ENCODE results near the gene TRAPPC6A.

Gene TRAPPC6A

DNA sequence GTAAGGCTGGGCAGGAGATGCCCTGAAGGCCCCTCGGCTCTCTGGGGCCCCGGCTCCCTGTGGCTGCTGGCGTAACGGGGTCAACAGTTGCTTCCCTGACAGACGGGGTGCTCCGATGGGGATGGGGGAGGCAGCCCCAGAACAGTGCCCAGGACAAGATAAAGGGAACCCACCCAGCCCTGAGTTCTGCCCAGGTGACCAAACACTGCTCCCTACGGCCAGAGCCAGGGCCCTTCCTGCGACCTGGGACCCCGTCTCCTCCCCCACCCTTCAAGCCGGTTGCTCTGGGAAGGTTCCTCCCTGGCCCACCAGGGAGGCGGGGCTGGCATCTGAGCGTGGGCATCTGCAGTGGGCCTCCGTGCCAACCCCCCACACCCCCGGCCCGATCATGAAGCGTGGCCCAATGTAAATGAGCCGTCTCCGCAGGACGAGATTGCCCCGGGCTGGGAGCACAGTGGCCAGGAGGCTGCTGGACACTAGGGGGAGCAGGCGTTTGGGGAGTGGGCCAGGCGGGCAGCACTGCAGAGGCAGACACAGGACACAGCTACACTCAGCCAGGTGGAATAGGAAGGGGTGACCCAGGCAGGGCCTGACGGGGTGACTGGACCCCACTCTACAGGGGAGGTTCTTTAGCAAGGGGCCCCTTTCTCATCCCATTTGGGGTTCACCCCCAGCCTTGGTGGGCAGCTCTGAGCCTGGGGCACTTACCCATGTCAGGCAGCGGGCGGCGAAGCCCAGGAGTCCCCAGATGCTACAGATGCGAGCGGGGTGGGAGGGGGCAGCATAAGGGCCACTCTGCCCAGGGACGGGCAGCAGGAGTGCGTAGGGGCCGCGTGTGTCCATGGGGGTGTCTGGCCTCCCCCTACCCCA, 16.1 kb downstream of the TRAPPC6A start:
- no peak for DNase-seq

DNA sequence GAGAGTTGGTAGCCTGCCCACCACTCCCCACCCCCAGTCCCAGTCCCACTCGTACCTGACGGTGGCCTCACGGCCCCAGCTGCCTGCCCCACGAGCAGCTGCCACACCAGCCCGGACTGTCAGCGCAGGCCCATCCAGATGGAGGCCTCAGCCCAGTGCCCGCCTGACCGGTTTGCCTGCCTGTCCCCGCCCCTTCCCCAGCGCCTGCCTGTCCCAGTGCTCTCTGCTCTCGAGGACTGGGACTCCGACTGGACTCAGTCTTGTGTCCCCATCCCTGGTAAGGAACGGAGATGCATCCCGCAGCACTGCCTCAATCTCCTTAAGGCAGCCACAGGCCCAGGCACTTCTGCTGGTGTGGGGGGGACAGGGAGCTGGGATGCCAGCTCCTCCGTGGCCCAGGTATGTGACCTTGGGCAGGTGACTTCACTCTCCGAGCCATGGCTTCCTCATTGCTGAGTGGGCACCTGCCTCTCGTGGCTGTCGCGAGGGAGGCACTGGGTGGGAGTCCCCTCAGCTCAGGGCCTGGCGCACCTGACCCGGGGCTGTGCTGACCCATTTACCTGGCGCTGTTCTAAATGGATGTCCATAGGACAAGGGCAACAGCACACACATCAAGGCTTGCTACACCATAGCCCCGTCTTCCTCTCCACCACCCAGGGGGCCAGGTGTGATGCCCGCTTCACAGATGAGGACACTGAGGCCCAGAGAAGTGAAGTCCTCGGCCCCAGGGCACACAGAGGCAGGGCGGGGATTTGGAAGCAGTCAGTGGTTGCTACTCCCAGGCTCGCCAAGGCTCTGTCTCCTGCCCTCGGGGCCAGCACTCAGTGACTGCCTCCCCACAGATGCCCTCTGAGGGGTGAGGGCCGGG, 16.9 kb downstream of the TRAPPC6A start, which contains the start of gene NKPD1:
NKPD1 (minus strand) TSS at position 113 of the 868 bp plus-strand sequence. CDS start 832 bp downstream, outside the sequence.
- no peak for DNase-seq

DNA sequence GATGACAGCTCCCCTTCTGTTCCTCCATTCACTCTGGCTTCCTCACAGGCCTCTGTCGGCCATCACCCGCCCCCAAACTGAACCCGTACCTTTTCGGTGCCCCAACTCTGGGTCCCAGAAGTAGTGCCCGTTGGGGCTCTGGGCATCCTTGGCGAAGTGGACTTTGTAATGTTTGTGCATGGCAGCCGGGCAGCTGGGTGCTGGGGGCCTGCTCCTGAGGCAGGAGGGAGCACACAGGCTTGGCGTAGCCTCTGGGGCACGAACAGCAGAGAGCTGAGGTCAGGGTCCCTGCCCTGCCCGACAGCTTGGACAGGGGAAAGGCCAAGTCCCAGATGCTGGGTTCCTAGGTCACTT, 18.1 kb downstream of the TRAPPC6A start:
- no peak for DNase-seq

DNA sequence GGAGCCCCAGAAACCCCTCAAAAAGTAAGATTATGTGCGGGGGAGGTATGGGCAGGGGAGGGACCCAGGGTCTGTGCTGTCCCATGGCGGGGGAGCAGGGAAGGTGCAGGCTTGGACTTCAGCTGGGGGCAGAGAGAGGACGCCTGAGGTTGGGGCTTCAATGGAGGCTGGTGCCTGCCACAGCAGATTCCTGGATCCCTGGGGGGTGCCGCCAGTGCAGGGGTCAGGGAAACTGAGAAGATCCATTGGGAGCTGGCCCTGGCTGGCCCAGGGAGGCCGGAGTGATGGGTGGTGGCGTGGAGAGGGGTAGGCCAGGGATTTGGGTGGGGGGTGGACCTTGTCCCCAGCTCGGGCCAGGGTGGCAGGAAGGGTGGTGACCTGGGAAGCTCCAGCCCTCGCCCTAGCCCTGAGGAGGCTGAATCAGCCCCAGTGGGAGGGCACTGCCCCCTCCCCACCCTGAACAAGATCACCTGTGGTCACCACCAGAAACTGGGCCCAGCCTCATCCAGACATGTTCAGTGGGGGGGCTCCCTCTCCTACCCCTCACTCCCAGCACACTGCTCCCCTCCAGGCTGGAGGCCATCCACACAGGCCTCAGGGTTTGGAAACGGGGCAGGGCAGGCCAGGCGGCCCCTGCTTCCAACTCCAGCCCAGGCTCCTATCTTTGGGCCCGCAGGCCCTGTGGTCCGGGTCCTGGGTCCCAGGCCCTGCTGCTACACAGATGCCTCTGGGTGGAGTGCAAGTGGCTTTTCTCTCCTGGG, 18.6 kb downstream of the TRAPPC6A start:
- DNase-seq, result no peak

DNA sequence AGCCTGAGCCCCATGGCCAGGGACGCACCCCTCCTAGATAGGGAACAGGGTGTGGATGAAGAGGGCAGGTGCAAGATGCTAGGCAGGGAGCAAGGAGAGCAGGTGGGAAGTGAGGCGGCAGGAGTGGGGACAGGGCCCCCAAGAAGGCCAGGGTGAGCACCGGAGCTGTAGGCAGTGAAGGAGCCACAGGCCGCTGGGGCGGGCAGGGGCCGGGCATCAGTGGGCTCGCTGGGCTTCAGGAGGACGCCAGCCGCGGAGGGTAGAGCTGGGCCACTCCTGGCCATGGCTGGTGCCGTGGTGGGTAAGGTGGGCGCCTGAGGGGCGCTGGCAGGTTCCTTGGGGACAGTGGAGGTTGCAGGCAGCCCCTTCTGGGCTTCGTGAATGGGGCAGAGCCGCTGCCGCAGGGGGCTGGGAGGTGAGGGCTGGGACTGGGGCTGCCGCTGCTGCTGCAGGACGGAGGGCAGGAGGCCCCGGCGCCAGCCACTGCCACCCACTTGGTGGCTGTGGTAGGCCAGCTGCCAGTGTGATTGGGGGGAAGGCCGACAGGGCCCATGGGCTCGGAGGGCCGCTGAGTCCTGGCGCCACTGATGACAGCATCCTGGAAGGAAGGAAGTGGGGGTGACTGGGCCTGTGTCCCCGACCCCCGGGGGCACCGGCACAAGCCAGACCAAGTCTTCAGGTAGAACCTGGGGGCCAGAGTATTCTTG, 19.4 kb downstream of the TRAPPC6A start:
- no peak for DNase-seq

DNA sequence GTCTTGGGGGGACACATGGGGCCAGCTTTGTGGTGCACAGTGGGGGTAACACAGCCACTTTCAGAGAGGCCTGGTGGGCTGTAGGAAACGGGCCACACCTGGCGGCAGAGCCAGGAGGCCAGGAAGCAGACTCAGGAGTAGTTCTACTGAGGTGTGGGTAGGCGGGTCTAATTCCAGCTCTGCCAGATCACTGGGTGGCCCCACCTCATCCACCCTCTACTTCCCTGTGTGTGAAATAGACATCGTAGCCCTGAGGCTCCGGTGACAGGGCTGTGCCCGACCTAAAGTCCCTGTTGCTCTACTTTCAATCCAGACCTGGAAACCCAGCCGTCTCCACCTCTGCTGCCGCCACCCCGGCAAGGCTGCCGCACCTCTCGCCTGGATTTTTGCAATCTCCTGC, 21.3 kb downstream of the TRAPPC6A start:
- no peak for DNase-seq

DNA sequence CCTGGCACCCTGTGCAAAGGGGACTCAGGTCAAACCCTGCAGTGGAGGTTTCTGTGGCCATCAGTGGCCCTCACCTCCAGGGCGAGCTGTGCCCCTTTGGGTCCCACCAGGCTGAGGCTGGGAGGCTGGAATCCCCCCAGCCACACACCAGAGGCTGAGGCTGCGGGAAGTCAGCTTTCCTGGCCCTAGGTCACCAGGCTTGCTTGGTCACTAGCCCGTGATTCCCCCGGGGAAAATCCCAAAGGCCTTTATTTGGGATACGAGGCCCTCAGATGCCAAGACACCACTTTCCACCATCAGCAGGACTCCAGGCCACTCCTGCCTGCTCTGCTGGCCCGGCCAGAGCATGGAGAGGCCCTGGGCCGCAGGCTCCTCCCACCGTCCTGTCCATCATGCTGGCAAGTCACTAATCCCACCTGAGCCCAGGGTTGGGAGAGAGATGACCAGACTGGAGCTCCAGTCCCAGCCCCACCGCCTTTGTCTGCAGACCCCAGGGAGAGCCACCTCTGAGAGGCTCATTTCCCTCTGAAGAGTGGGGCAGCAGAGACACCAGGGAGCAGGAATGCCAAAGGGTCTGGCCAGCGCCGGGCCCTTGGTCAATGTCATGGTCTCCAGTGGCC, 21.9 kb downstream of the TRAPPC6A start:
- DNase-seq, result no peak

DNA sequence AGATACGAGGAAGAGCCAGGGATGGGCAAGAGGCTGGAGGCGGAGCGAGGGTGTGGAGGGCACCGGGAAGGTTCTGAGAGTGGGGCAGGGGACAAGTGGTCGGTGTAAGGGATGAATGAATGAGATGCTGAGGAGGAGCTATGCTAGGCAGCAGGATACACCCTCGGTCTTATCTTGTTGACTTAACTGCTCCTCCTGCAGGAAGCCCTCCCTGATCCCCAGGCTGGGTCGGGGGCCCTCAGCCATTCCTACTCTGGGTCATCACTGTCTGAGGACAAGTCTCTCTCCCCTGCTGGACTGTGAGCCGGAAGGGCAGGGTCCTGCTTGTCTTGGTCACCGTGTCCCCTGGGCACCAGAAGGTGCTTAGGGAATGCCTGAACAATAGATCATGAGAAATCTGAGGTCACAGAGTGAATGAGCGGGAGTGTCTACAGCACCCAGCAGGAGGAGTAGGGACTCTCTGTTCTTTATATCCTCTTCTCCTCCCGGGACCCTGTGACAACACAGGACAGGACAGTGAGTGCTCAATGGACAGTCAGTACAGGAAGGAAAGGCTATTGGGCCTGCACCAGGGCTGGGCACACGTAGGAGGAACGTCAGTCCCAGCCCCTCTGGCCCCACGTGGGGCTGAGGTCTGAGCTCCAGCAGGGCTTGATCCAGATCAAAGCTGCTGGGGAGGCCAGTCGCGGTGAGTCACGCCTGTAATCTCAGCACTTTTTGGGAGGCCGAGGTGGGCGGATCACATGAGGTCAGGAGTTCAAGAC, 23.8 kb downstream of the TRAPPC6A start:
- no peak for DNase-seq

DNA sequence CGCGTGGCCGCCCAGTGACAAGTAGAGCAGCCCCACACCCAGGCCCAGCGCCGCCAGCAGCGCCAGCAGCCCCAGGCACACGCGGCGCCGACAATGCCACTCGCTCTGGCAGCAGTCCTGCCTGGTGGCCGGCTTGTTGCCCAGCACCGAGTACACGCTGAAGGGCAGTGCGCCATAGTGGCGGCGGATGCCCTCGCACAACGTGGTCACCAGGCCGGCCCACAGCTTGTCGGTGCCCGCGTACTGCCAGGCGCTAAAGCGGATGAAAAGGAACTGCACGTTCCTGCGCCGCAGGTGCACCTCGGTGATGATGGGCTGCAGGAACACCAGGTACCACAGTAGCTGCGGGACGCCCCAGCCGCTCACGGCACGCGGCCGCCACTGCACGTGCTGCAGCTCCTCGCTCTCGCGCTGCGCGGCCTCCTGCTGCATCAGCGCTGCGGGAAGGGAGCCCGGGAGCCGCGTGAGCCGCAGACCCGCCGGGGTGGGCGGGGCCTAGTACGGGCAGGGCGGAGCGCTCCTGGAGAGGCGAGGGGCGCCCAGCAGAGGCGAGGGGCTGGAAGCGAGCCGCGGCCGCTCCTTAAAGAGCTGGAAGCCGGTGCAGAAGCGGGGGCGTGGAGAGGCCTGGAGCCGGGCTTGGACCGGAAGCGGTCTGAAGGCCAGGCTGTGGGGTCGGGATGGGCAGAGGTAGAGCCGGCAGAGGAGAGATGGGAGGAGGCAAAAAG, 24.5 kb downstream of the TRAPPC6A start:
- DNase-seq, result peak; percentile 78

DNA sequence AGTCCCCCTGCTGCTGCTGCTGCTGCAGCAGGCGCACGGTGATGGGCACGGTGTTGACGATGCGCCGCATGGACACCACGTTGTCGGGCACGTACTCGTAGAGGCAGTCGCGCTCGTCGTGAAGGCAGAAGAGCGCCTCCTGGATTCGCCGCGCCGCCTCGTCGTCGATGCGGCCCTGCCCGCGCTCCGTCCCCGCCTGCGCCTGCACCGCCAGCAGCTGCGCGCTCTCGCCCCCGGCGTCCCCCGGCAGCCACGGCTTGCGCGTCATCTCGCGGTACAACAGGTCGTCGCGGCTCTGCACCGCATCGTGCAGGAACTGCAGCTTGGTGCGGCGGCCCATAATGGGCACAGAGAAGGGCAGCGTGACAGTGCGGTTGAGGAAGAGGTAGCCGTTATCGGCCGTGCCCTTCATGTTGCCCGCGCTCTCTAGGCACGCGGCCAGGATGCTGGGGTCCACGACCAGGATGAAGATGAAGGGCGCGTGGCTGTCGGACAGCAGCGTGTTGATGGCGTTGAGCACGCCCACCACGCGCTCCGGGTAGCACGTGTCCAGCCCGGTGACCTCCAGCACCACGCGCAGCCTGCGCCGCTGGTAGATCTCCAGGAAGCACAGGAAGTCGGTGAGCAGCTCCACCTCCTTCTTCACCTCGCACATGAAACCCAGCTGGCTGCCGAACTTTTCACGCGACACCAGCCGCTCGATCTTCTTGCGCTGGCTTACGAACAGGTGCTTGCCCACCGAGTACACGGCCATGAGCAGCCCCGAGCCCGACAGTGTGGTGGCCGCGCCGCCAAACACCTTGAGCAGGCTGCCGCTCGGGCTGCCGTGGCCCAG, 25.3 kb downstream of the TRAPPC6A start:
- peak; percentile 56 for DNase-seq

DNA sequence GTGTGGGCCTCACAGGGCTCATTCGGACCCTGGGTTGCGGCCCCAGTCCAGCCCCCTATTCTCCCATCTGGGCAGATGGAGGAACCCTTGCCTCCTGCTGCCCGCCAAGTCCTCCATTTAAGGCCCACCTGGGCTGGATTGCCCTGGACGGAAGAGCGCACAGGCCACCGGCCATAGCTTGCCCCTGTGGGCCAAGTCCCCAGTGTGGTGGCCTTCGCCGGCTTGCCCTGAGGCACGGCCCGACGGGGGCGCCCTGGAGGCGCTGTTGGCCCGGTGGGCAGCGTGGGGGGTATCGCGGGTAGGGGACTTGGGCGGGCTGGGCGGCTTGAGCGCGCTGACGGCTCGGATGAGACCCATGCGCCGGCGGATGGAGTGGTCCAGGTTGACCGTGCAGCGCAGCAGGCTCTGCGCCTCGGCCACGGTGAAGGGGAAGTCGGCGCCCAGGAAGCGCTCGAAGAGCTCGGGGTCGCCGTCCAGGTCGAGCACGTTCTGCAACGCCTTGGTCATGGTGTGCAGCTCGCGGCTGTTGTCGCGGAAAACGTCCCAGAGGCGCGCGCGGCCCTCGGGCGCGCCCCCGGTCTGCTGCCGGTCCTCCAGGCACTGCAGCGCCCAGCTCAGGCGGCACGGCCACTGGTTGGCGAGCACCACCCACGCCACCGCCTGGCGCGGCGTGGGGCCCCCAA, 26.1 kb downstream of the TRAPPC6A start:
- no peak for DNase-seq

DNA sequence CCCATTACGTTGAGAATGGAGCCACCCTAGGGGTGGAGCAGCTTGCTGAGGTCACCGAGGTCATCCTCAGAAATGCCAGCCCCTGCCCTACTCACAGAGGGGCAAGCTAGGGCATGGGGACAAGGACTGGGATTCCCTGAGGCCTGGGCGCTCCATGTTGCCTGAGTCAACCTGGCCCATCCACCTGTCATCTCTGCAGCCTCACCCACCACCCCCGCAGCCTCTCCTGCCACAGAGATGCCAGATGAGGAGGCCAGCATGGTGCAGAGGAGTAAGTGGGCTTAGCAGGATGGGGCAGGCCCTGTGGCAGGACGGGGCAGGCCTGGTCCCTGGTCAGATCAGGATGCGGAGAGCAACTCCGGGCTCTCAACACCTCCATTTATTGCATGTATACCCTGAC, 26.7 kb downstream of the TRAPPC6A start:
- DNase-seq, result no peak

DNA sequence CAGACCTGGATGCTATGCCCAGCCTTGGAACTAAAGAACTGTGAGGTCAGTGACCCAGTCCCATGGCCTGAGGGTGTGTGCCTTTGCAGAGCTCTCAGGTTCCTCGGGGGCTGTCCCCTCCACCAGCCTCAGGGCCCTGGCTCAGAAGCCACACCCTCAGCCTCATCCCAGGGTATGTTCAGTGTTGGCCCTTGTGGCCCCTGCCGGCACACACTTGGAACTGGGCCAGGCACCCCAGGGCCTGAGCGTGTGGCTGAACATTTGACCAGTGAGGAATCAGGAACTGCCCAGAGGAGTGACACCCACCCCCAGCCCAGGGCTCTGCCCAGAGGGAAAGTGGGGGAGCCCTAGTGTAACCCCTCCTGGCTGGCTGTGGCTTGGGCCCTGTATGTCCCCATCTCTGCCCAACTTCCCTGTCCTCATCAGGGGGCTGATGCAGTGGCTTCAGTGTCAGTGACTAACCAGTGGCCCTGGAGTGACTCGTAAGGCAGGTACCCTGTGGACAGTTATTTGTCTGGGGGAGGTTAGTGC, 27.2 kb downstream of the TRAPPC6A start:
- no peak for DNase-seq

DNA sequence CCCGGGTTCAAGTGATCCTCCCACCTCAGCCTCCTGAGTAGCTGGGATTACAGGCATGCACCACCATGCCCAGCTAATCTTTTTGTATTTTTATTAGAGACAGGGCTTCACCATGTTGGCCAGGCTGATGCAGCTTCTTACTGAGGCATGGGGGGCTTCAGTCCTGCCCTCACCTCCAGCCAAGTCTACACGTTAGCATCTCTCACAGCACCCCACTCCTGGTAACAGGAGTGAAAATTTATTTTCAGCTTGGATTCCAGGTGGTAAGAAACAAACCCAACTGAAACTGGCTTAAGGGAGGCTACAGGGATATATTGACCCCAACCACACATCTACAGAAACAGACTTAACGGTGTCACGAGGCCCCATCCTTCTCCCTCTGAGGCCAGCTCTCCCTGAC, 27.9 kb downstream of the TRAPPC6A start:
- no peak for DNase-seq

DNA sequence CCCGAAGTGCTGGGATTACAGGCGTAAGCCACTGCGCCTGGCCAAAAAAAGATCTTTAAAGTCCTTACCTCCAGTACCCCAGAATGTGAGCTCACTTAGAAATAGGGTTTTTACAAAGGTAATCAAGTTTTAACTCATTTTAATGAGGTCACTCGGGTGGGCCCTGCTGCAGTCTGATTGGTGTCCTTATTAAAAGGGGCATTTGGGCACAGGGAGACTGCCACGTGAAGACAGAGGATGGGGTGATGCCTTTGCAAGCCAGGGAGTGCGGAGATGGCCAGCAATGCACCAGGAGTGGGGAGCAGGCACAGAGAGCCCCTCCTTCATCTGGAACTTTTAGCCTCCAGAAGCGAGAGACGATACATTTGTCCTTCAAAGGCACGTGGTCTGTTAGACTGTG, 28.9 kb downstream of the TRAPPC6A start:
- no peak for DNase-seq

DNA sequence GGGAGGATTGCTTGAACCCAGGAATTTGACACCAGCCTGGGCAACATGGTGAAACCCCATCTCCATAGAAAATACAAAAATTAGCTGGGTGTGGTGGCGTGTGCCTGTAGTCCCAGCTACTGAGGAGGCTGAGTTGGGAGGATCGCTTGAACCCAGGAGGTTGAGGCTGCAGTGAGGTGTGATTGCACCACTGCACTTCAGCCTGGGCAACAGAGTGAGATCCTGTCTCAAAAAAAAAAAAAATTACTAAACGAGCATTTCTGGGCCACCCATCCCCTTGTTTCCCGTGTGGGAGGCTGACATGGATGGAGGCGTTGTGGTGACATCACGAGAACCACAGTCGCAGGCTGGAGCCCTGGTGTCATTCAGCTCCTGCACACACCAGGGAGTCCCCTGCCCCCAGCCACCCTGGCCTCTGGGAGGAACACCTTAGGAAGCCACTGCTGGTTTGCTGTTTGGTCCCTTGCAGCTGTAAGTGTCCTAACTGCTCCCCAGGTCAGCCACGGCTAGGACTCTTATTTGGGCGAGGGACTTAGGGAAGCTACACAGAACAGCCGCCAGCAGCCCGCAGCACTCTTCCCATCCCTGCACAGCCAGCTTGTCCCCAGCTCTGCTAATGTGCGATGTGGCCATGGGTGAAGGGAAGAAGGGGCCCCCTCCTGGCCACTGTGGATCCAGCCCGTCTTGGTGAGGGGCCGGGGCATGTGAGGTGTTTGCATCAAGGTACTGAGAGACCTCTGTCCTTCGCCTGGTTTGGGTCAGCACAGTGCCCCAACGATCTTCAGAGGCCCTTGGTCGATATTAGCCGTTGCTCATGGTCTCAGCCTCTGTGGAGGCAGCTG, 30.0 kb downstream of the TRAPPC6A start:
- no peak for DNase-seq

DNA sequence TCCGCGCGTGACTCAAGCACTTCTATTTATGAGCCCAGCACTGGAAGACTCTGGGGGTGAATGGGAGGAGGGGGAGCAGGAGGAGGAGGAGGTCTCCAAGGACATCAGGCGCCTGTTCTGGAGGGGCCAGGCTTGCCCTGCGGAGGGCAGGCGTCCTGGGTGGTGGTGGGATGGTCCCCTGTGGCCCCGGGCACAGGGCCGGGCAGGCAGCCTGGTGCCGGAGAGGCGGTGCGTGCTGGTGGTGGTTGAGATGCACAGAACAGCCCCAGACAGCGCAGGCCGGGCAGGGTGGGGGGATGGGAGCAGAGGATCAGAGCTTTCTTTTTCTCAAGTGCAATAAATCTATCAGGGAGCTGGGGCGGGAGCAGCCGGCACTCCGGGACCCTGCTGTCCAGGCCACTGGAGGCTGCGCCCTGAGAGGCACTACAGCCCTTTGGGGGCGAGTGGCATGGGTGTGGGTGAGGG, 31.3 kb downstream of the TRAPPC6A start:
- no peak for DNase-seq

DNA sequence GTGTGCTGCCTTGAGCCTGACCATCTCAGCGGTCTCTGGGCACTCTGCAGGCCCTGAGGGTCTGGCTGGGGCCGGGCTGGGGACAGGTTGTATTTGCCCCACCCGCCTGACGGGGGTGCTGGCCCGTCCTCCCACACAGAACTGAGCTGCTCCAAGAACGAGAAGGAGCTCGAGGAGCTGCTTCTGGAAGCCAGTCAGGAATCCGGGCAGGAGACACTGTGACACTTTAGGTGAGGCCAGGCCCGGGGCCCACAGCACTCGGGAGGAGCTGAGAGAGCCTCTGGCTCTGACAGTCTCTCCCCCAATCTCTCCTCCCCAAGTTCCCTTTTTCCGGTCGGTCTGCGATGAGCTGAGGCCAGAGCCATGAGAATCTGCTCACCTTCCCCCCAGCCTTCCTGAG, 31.8 kb downstream of the TRAPPC6A start:
- no peak for DNase-seq
